Cardiac muscle cell (in vitro differentiated cells and primary cell): ENCODE results near the gene CROT. TPM values are rescaled to one million over a fixed set of nuclear protein-coding genes. Genes with fewer than 3 reads are reported as not detected.

Experiments
- DNase-seq, 2 donors: peaks; one replicate each; pipeline versions ENCODE4 v3.0.0 to v3.0.0-alpha.2; 2010 to 2017; ENCODE audit warnings: low read depth in 1 of 2, low spot score in 1 of 2
- H3K27ac ChIP-seq: fragments of 200-600 bp; sonication (generic); 2 replicates; pipeline ENCODE4 v1.5.1; 2016
- H3K27me3 ChIP-seq: fragments of 200-600 bp; sonication (generic); 2 replicates; pipeline ENCODE4 v1.6.0; 2016; ENCODE audit warnings: control low read depth
- H3K36me3 ChIP-seq: fragments of 200-600 bp; sonication (generic); 2 replicates; pipeline ENCODE4 v1.5.1; 2016; ENCODE audit warnings: control low read depth
- H3K4me1 ChIP-seq: fragments of 200-600 bp; sonication (generic); 2 replicates; pipeline ENCODE4 v1.8.1; 2017; ENCODE audit warnings: low read depth, mild to moderate bottlenecking, mixed run types
- H3K4me3 ChIP-seq: fragments of 200-600 bp; sonication (generic); 2 replicates; pipeline ENCODE4 v1.5.1; 2016; ENCODE audit warnings: mild to moderate bottlenecking
- H3K9me3 ChIP-seq: fragments of 200-600 bp; sonication (generic); 2 replicates; pipeline ENCODE4 v1.5.1; 2017; ENCODE audit warnings: low read depth, mild to moderate bottlenecking, control low read depth
- polyA plus RNA-seq: library from polyadenylated mRNA; unstranded; fragments of >200 nt; fragmentation: Nextera tagmentation; extraction: Ambion mirVana; gene quantifications from 2 replicates; pipeline ENCODE4 v1.2.1, GENCODE V29; 2016
- total RNA-seq: library from RNA; depleted of rRNA; stranded (reverse); fragments of >200 nt; gene quantifications from 2 replicates; pipeline ENCODE4 v1.2.3, GENCODE V29; 2016
- TF ChIP-seq, protein P1 (sequence below): IDR thresholded peaks from 2 replicates; pipeline ENCODE4 v1.5.1; 2012; ENCODE audit warnings: low read depth, mild to moderate bottlenecking, low read length

The CROT gene
- total and polyA plus RNA-seq, 2 experiments from 2014 or later, result 7.7 to 10.3 TPM

DNA sequence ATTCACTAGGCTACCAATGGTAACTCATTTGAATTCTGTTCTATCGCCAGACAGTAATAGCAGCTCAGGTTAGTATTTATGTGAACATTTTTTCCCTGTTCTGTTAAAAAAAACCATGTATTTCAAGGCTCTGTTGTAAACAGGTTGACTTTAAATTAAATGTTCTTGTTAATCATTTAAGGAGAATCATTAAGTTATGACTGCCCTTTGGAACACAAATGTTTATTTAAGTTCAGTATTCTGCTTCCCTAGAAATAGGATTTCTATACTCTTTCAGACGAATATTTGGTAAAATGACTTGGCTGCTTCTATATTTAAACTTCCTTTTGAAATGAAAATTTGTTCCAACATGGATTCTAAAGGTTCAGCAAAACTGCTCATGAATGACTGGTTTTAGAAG lies 13.1 kb upstream of the CROT start:
- Histone ChIP-seq H3K4me1 (no peaks in the 10 kb centered on the region), H3K9me3 (no peaks in the 10 kb centered on the region), H3K27me3 (no peaks in the 10 kb centered on the region), H3K36me3 (no peaks in the 10 kb centered on the region), H3K4me3 (no peak overlapping the region), H3K27ac (no peak overlapping the region)
- no peak for DNase-seq
- TF ChIP-seq, protein P1, sequence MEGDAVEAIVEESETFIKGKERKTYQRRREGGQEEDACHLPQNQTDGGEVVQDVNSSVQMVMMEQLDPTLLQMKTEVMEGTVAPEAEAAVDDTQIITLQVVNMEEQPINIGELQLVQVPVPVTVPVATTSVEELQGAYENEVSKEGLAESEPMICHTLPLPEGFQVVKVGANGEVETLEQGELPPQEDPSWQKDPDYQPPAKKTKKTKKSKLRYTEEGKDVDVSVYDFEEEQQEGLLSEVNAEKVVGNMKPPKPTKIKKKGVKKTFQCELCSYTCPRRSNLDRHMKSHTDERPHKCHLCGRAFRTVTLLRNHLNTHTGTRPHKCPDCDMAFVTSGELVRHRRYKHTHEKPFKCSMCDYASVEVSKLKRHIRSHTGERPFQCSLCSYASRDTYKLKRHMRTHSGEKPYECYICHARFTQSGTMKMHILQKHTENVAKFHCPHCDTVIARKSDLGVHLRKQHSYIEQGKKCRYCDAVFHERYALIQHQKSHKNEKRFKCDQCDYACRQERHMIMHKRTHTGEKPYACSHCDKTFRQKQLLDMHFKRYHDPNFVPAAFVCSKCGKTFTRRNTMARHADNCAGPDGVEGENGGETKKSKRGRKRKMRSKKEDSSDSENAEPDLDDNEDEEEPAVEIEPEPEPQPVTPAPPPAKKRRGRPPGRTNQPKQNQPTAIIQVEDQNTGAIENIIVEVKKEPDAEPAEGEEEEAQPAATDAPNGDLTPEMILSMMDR, result no peak

DNA sequence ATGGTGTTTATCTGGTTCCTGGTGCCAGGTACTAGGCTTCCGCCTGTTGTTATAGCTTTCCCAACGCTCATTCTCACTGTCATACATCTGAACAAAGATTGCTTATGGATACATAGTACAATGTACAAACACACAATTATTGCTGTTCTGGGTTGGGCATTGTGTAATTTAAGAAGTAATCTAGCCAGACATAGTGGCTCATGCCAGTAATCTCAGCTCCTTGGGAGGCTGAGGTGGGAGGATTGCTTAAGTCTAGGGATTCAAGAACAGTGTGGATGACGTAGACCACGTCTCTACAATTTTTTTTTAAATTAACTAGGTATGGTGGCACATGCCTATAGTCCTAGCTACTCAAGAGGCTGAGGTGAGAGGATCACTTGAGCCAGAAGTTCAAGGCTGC lies 9.3 kb upstream of the CROT start:
- no peak overlapping the region for H3K4me3 ChIP-seq
- peaks cover 3% of the 10 kb centered on the region for H3K4me1 ChIP-seq
- TF ChIP-seq, protein P1, result no peak
- DNase-seq, result no peak
- no peak overlapping the region for H3K27ac ChIP-seq
- H3K36me3 ChIP-seq, result no peaks in the 10 kb centered on the region
- H3K27me3 ChIP-seq, result no peaks in the 10 kb centered on the region
- H3K9me3 ChIP-seq, result no peaks in the 10 kb centered on the region

DNA sequence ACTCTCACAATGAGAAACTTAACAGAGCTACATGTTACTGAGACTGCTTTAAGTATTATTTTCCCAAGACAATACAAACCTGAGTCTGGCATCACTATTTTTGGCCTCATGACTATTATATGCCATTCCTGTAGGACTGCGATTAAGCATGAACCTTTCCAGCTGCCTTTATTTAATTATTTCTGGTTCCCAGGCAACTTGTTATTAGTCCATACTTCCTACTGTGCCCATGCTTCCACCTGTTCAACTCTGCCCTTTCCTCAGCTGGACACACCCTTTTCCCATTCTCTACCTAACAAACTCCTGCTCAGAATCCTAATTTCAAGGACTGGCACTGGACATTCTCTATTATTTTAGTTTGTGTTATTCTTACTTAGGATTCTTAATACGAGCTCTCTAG lies 8.1 kb upstream of the CROT start:
- DNase-seq, result no peak
- Histone ChIP-seq H3K27me3 (no peaks in the 10 kb centered on the region), H3K36me3 (no peaks in the 10 kb centered on the region), H3K4me1 (peaks cover 12% of the 10 kb centered on the region), H3K27ac (no peak overlapping the region), H3K4me3 (no peak overlapping the region), H3K9me3 (no peaks in the 10 kb centered on the region)
- TF ChIP-seq, protein P1, result no peak

DNA sequence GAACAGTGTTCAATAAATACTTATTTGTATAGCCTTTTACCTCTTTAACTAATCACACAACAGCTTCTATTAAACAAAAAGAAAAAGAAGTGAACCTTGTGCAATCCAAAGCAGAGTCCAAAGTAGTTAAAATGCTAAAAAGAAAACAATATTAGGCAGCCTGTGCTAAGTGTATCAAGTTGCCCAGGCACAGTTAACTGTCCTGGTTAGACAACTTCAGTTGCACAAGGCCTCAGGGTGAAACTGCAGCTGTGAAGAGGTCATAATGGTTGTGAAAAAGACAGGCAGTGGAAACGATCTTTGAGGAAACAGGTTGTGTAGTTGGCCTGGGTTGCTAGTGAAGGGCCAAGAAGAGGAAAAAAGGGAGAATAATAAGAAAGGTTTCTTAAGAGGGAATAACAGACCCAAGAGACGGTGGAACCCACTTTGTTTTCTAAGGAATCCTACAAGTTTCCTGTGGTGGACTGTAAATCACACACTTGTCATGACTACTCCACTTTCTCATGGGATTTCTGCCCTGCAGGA lies 6.0 kb upstream of the CROT start:
- H3K27ac ChIP-seq, result peak overlapping the region; percentile 1
- DNase-seq, result no peak
- H3K4me3 ChIP-seq, result no peak overlapping the region
- no peaks in the 10 kb centered on the region for H3K9me3 ChIP-seq
- peaks cover 15% of the 10 kb centered on the region for H3K4me1 ChIP-seq
- H3K27me3 ChIP-seq, result no peaks in the 10 kb centered on the region
- TF ChIP-seq, protein P1, result no peak
- no peaks in the 10 kb centered on the region for H3K36me3 ChIP-seq

DNA sequence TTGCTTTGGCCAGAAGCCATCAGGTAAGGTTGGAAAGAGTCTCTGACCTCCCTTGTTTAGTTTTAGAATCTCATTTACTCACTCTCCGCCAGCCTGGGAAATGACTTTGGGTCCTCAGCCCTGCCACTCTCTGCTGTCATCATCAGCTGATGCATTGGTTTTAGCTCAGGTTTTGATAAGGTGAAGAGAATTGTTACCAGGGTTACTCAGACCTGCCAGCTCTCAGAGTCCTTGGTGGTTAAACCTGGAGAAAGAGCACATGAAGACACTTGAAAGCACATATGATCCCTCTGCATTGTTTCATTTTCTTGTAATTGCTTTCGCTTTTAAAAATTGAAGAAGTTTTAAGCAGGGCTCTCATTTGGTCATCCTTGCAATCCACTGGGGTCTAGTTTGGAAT lies 4.0 kb upstream of the CROT start:
- no peaks in the 10 kb centered on the region for H3K27me3 ChIP-seq
- TF ChIP-seq, protein P1, result no peak
- H3K4me3 ChIP-seq, result no peak overlapping the region
- H3K4me1 ChIP-seq, result peaks cover 17% of the 10 kb centered on the region
- H3K27ac ChIP-seq, result peak overlapping the region; percentile 78
- H3K36me3 ChIP-seq, result no peaks in the 10 kb centered on the region
- peak in 1 of 2 donors; percentile 63 for DNase-seq
- H3K9me3 ChIP-seq, result no peaks in the 10 kb centered on the region

DNA sequence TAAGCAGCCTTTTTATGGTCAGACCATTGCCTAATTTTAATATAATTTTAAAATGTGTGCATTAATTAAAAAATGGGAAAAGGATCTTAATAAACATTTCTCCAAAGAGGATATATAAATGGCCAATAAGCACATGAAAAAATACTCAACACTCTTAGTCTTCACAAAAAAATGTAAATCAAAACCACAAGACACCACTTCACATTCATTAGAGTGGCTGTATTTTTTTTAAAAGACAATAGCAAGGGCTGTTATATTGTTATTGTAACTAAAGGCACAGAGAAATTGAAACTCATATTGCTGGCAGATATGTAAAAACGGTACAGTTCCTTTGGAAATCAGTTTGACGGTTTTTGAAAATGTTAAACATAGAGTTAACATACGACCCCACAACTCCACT lies 3.2 kb upstream of the CROT start:
- no peak for DNase-seq
- Histone ChIP-seq H3K27me3 (no peaks in the 10 kb centered on the region), H3K4me1 (peaks cover 17% of the 10 kb centered on the region), H3K4me3 (no peak overlapping the region), H3K36me3 (no peaks in the 10 kb centered on the region), H3K9me3 (no peaks in the 10 kb centered on the region), H3K27ac (no peak overlapping the region)
- TF ChIP-seq, protein P1, result no peak
